RPMI7951 (cell line): ENCODE data around the gene TCFL5. TPM values are rescaled to one million over a fixed set of nuclear protein-coding genes. Genes with fewer than 3 reads are reported as not detected.
"Not testable (repeated sequence)": the region's sequence is repeated elsewhere in the genome, so short reads cannot be mapped to it uniquely, and the experiment has no call there.

Experiments used
- DNase-seq: peaks from one replicate; pipeline ENCODE4 v3.0.0-alpha.2; 2012; ENCODE audit warnings: low read depth
- total RNA-seq: library from RNA; depleted of rRNA; stranded (reverse); fragments of >200 nt; shearing (Covaris generic); gene quantifications from 2 replicates; pipeline ENCODE4 v1.2.3, GENCODE V29; 2014

TCFL5 gene
- total RNA-seq, 1 experiment from 2014 or later, result 13.7 TPM

DNA sequence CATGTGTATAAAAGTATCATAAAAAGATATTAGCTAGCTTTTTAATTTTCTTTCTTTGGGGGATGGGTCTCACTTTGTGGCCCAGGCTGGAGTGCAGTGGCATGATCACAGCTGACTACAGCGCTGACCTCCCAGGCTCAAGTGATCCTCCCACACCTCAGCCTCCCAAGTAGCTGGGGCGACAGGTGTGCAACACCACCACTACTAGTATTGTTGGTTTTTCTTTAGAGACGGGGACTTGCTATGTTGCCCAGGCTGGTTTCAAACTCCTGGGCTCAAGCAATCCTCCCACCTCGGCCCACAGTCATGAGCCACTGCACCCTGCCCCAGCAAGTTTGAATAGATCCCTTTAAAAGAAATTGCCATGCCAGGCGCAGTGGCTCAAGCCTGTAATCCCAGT lies 6.5 kb downstream of the TCFL5 start:
- DNase-seq, result no peak

DNA sequence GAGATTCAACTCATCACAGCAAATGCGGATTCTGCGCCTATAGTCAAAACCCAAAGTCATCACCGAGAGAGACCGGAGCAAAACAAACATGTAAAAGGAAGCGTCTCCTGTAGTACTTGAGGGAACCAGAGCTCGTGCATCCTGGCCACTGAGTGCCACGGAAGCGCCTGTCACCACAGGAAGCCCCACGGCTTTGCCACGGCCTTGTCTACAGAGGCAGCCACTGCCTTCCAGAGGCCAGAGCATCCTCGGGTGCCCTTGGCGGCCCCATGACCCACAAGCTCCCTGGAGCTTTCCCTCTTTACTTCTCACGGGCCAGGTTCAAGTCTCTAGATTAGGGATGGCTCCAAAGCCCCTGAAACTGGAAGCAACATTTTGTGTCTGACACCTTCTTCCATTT lies 7.5 kb downstream of the TCFL5 start:
- no peak for DNase-seq

DNA sequence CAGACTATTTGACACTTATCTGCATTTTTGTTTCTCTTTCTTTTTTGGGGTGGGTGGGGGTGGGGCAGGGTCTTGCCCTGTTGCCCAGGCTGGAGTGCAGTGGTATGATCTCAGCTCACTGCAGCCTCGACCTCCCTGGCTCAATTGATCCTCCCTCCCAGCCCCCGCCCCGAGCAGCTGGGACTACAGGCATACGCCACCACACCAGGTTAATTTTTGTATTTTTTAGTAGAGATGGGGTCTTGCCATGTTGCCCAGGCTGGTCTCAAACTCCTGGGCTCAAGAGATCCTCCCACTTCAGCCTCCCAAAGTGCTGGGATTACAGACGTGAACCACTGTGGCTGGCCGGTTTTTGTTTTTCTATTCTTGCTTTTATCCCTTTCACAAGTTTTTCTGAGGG lies 8.3 kb downstream of the TCFL5 start:
- DNase-seq, result not testable (repeated sequence)

DNA sequence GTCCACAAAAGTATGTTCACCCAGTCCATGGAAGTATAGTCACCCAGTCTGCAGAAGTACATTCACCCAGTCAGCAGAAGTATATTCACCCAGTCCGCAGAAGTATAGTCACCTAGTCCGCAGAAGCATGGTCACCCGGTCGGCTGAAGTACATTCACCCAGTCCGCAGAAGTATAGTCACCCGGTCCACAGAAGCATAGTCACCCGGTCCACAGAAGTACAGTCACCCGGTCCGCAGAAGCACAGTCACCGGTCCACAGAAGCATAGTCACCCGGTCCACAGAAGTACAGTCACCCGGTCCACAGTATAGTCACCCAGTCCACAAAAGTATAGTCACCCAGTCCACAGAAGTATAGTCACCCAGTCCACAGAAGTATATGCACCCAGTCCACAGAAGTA lies 8.8 kb downstream of the TCFL5 start:
- no peak for DNase-seq

DNA sequence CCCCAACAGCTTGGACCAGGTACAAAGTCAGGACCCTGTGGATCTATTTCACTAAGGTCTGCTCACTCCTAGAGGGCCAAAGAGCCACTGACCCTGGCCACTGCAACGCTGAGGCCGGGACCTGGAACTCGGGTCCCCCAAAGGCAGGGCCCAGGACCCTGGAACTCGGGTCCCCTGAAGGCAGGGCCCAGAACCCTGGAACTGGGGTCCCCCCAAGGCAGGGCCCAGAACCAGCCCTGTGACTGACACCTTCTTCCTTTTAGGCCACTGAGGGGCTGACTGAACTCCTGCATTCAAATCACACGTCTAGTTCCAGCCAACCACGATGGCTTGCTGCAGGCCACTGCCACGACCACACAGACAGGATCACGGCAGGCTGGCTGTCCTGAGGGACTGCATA lies 9.4 kb downstream of the TCFL5 start:
- no peak for DNase-seq

DNA sequence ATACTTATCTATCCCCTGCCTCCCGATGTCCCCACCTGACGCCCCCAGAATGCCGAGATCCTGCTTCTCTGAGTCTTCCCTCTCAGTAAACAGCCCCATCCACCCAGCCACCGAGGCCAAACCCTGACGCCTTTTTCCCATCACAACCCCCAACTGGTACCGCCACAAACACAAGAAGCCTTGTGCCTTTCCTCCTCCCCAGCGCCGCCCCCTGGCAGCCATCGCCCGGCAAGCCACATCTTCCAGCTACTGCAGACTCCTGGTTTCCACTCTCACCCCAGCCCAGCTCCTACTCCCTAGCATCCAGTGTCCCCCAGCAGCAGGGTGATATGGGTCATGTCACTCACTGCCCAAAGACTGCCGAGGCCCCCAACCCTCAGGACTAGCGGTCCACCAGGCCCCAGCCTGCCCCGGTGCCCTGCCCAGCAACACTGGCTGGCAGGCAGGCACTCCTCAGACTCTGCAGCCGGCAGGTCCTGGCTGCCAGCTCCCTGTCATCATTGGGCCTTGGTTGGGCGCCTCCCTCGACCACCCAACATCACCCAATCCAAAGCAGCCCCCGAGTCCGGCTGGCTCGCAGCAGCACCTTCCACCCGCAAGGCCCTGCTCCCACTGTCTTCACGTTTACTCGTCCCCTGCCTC lies 11.2 kb downstream of the TCFL5 start:
- DNase-seq, result no peak

DNA sequence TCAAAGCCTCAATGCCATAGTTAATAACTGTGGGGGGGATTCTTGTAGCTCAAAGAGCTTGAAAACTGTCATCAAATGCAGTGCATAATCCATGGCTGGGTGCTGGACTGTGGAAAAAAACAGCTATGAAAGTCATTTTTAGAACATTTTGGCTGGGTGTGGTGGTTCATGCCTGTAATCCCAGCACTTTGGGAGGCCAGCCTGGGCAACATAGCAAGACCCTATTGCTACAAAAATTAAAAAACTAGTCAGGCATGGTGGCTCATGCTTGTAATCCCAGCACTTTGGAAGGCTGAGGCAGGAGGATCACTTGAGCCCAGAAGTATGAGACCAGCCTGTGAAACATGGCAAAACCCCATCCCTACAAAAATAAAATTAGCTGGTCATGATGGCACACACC lies 12.2 kb downstream of the TCFL5 start:
- DNase-seq, result no peak

DNA sequence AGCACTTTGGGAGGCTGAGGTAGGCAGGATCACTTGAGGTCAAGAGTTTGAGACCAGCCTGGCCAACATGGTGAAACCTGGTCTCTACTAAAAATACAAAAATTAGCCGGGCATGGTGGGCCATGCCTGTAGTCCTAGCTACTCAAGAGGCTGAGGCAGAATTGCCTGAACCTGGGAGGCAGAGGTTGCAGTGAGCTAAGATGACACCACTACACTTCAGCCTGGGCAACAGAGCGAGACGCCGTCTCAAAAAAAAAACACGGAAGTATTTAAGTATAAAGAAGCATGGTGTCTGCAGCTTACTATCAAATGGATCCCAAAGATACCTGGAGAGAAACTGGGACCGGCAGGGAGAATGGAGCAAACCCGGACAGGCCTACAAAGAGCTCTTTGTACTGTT lies 12.7 kb downstream of the TCFL5 start:
- not testable (repeated sequence) for DNase-seq

DNA sequence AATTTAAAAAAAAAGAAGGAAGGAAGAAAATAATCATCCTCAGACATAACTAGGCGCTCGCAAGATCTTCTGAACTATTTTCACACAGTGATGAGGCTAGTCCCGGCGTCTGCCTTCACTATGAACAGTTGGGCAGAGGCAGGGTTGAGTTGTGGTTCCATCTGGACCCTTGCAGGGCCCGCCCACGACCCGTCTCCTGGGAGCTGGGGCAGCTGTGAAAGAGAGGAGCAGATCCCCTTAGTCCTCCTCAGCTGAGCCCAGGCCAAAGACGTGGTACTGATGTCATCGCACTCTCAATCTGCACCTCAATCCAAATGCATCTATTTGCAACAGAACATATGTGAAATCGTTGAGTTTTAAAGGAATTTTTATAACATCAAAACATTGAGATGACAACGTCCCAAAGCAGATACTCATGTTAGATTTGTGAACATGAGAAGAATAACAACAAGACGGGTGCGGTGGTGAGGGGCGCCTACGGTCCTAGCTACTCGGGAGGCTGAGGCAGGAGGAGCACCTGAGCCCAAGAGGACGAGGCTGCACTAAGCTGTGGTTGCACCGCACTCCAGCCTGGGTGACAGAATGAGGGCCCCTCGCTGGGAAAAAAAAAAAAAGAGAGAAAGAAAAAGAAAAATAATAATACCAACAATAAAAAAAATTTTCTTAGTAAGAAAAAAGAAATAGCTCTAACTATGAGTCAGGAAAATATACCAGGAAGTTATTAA lies 15.3 kb downstream of the TCFL5 start:
- no peak for DNase-seq

DNA sequence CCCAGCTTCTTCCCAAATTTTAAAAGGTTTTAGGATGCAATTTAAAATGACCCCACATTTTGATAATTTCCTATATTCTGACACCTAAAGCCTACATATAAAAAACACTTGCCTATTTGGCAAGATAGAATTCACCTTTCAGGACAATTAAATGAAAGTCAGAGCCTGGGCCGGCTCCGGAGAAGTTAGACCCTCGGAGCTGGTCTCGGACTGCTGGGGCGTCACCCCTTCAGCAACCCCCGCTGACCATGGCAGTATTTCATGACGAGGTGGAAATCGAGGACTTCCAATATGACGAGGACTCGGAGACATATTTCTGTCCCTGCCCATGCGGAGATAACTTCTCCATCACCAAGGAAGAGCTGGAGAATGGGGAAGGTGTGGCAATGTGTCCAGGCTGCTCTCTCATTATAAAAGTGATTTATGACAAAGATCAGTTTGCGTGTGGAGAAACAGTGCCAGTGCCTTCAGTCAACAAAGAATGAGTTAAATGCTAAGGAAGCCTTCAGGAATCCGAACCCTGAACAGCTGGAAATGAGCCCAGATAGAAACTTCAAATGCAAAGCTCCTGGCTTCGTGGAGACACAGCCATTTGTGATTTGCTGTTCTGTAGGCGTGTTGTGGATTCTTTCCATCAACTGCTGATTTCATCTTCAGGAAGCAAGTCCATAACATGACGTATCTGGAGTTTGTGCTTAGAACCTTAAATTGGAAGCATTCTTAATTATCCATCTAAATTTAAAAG lies 16.0 kb downstream of the TCFL5 start:
- no peak for DNase-seq

DNA sequence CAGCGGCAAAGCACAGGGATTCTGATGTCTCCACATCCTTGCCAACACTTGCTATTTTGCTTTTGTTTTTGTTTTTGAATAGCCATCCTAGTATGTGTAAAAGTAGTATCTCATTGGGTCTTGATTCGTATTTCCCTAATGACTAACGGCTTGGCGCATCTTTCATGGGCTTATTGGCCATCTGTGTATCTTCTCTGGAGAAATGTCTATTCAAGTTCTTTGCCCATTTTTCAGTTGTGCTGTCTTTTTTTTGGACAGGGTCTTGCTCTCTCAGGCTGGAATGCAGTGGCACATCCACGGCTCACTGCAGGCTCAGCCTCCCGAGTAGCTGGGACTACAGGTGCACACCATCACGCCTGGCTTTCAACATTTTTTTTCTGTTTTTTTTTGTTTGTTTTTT lies 17.4 kb downstream of the TCFL5 start:
- no peak for DNase-seq

DNA sequence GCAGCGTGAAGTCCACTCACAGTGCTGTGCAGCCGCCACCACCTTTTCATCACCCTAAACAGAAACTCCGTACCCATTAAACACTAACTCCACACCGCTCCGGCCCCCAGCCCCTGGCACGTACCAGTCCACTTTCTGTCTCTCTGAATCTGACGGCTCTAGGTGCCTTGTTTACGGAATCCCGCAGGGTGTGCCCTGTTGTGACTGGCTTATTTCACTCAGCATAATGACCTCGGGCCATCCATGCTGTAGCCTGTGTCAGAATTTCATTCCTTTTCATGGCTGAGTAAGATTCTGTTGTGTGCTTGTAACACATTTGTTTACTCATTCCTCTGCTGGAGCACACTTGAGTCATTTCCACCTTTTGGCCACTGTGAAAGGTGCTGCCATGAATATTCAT lies 18.0 kb downstream of the TCFL5 start:
- DNase-seq, result no peak

DNA sequence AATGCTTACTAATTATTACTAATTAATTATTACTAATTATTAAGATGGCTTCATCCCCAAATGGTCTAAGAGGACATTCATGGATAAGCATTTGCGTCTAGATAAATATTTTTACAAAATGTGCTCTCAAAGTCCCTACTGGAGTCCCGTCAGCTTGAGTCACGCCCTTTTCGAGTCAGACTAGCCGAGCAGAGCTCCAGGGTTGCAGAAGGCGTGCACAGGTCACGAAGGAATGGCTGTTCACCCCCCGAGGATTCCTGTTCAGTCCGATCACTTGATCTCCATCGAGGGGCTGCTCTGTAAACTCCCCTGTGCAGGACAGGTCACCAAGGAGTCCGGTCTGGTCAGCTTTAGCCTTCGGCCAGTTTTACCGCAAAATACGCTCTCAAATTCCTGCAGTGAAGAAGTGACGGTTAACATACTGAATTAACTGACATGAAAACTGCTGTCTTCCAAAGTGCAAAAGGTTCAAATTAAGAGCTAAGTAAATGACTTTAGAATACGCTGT lies 19.9 kb downstream of the TCFL5 start:
- no peak for DNase-seq

DNA sequence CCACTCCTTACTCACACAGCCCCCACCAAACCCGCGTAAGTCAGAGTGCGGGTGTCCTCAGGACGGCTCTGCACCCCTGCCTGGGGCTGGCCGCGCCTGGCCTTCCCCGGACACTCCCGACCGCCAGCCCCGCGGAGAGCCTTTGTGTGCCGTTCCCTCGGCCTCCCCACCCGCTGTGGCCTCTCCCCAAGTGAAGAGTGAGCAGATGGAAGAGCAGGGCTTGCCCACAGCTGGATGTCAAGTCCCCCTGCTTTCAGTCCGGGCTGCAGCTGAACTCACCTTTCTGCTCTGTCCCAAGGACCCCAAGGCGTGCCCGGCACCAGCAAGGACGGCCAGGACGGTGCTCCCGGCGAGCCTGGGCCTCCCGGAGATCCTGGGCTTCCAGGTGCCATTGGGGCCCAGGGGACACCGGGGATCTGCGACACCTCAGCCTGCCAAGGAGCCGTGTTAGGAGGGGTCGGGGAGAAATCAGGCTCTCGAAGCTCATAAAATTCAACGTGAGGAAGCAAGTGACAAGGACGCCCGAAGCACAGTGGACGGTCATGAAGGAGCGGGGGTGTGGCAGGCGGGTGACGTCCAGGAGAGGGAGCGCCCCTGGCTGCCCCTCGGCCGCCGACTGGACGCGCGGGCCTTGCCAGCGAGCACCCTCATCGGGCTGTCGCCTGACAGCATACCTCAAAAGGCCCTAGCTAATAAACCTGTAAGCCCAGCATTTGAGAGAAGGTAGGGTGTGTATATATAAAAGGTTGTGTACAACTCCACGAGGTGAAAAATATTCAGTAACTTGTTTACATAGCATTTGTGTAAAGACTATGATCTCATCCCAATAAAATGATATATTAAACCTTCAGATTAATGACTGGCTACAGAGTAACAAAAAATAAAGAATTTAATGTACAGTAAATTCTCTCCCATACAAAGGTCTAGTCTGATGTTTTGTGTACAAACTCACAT lies 21.1 kb downstream of the TCFL5 start:
- DNase-seq, result no peak

DNA sequence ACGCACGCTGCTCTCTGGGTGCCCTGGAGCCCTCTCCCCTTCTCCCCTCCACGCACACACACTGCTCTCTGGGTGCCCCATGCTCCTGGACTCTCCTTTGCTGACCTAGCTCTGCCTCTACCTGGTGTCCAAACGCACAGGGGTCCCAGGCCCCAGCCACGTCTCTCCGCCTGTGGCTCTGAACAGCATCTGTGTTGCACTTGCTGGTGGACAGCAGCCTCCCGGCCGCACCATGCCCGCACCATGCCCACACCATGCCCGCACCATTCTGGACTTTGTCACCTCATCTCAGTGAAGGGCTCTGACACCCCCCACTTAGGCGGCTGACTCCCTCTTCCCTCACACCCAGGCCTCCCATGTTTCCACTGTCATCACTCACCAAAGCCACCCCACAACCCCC lies 21.8 kb downstream of the TCFL5 start:
- no peak for DNase-seq

DNA sequence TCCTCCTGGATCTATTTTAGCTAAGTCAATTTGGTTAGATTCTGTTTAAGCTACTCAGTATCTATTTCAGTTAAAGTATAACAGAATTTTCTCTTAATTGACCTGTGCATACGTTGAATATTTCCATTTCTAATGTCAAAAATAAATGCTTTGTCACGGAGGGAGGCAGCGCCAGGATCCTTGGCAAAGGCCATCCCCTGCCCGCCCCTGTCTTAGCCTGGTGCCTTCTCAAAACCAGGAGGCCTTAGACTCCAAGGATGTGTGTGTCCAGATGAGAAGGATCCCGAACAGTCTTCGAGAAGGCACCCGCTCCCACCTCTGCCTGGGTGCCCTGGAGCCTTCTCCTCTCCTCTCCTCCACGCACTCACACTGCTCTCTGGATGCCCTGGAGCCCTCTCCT lies 22.4 kb downstream of the TCFL5 start:
- DNase-seq, result no peak

DNA sequence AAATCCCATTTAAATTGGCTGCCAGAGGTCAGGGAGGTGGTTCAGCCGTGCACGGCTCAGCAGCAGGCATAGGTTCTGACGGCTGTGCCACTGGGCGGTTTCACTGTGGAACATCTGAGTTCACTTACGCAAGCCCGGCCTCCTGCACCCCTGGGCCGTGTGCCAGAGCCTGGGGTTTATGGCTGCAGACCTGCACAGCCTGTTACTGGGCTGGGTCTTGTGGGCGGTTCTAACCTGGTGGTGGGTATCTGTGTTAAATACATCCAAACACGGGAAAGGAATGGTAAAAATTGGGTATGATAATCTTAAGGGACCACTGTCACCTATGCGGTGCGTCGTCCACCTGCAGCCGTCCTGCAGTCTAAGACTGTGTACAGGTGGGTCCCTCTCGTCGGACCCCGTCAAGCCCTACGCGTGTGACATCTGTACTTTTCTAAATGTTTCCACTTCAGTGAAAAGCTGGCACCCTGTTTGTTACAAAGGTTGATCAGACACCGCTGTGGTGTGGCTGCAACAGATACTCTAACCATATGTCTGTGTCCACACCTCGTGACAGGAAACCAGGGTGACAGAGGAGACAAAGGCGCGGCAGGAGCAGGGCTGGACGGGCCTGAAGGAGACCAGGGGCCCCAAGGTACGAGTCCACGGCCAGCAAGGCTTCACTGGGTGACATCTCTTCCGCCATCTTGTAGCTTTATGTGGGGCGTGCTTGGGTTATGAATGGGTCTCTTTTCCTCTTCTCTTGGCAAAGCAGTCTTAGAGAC lies 23.3 kb downstream of the TCFL5 start:
- DNase-seq, result no peak

DNA sequence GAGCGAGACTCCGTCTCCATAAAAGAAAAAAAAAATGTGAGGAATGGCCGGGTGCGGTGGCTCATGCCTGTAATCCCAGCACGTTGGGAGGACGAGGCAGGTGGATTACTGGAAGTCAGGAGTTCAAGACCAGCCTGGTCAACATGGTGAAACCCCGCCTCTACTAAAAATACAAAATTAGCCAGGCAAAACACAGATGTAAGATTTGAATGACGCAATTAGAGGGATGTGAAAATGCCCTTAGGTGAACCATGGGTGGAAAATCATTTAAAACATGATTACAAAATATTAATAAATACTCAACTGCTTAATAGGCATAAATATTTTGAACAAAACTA lies 23.9 kb downstream of the TCFL5 start:
- no peak for DNase-seq

DNA sequence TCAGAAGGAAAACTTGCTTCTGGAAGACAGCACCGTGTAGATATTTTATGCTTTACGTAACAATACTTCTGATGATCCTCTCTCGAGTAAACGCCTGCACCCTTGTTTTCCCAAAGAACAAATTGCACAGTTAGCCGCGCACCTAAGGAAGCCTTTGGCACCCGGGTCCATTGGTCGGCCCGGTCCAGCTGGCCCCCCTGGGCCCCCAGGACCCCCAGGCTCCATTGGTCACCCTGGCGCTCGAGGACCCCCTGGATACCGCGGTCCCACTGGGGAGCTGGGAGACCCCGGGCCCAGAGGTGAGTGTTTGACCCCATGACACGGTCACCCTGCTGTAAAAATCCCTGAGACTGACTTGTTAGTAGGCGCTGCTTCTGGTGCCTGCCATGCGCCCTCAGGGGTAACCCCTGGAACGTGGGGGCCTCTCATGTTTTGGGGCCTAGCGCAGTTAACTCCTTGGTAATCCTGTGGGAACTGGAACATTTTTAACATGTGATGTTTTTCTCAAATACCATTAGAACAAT lies 24.6 kb downstream of the TCFL5 start:
- no peak for DNase-seq

DNA sequence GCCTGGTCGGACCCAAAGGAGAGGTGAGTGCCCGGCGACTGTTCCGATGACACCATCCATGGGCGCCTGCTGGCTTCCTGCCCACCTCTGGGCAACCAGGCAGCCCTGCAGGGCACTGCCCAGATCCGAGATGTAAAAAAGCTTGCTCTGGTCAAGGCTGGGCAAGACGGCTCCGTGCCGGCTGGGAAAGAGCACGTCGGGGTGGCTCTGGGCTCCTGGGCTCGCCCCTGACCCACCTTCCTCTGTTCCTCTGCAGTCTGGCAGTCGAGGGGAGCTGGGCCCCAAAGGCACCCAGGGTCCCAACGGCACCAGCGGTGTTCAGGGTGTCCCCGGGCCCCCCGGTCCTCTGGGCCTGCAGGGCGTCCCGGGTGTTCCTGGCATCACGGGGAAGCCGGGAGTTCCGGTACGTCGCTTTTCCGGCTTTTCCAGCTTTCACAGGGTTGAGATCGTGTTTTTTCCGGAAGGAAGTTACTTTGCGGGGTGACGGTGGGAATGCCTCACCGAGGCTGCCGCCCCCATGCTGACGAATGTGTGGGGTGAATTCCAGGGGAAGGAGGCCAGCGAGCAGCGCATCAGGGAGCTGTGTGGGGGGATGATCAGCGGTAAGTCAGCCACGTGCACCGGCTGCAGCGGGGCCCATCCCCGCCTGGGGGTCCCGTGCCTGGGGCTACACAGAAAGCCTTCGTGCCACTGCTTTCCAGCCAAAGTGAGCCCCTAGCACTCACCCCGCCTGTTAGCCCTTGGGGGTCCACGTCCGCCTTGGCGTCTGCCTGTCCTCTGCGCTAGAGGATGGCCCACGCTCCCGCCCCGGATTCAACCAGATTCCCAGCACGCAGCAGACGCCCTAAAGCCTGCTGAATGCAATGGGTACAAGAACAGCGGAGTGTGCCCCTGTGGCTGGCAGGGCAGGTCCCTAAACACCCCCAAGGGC lies 25.4 kb downstream of the TCFL5 start:
- no peak for DNase-seq
